HTR-8/SVneo (cell line): ENCODE data around the gene FBXL16.

ENCODE experiments used
- DNase-seq: peaks from one replicate; pipeline ENCODE4 v3.0.0; 2011; ENCODE audit warnings: low spot score, mixed read lengths; ENCODE audit not compliant: insufficient read length
- FAIRE-seq: peaks from 2 replicates; lab custom pipeline; 2011; peaks lifted over from hg19 to GRCh38; lab: Jason Lieb, UNC

Gene FBXL16

GRCh38 chr16:711548-712320, 6.1 kb upstream of the FBXL16 start:
- DNase-seq, result peak; percentile 84
- no peak for FAIRE-seq

- FAIRE-seq (no peak), DNase-seq (no peak)
Measured at GRCh38 chr16:711084-711483, 5.5 kb upstream of the FBXL16 start.

- FAIRE-seq, result no peak
- DNase-seq, result no peak
Measured at GRCh38 chr16:710500-711075, 5.0 kb upstream of the FBXL16 start.

- DNase-seq (no peak), FAIRE-seq (no peak)
Measured at GRCh38 chr16:709566-710499, 4.2 kb upstream of the FBXL16 start.

GRCh38 chr16:708959-709358, 3.4 kb upstream of the FBXL16 start:
- no peak for DNase-seq
- no peak for FAIRE-seq

GRCh38 chr16:708019-708418, 2.4 kb upstream of the FBXL16 start:
- DNase-seq (no peak), FAIRE-seq (no peak)

GRCh38 chr16:707062-707538, 1.5 kb upstream of the FBXL16 start:
- no peak for FAIRE-seq
- no peak for DNase-seq

GRCh38 chr16:706189-707061, 824 bp upstream of the FBXL16 start:
- no peak for FAIRE-seq
- no peak for DNase-seq

GRCh38 chr16:704552-705380, 835 bp downstream of the FBXL16 start:
- FAIRE-seq (no peak), DNase-seq (no peak)

- DNase-seq, result no peak
- no peak for FAIRE-seq
Measured at GRCh38 chr16:704047-704446, 1.6 kb downstream of the FBXL16 start.

- FAIRE-seq (no peak), DNase-seq (no peak)
Measured at GRCh38 chr16:703406-703805, 2.2 kb downstream of the FBXL16 start.

- DNase-seq (no peak), FAIRE-seq (no peak)
Measured at GRCh38 chr16:702341-702740, 3.3 kb downstream of the FBXL16 start.

- FAIRE-seq (no peak), DNase-seq (no peak)
Measured at GRCh38 chr16:700684-701584, 4.7 kb downstream of the FBXL16 start.

GRCh38 chr16:698911-699671, 6.5 kb downstream of the FBXL16 start:
- FAIRE-seq (no peak), DNase-seq (no peak)

- DNase-seq, result no peak
Measured at GRCh38 chr16:695355-696089, 10.1 kb downstream of the FBXL16 start.

GRCh38 chr16:694863-695354, 10.7 kb downstream of the FBXL16 start:
- DNase-seq (no peak), FAIRE-seq (no peak)

More at GRCh38 chr16:695355-696089, 10.1 kb downstream of the FBXL16 start:
- peak; percentile 13 for FAIRE-seq
